Measurements from ENCODE around the gene TKTL1. TPM values are rescaled to one million over a fixed set of nuclear protein-coding genes. Genes with fewer than 3 reads are reported as not detected.

The TKTL1 gene
- total RNA-seq, 2 experiments from 2014 or later = 0.06 to 0.78 TPM

- no peaks in the 10 kb centered on the region for H3K36me3 ChIP-seq (ENCODE audit: insufficient read depth, low read length)
- intact Hi-C loops (cut with micrococcal nuclease; ENCODE audit: unreplicated experiment) = no loop called here
- peak overlapping the region; percentile 31; the same call in 1 of the 2 replicates for H2AFZ ChIP-seq (ENCODE audit: low read length)
- H3K9me3 ChIP-seq (ENCODE audit: low read length) = no peaks in the 10 kb centered on the region
- H3K4me1 ChIP-seq (ENCODE audit: insufficient read depth, low read length, poor library complexity, severe bottlenecking) = peaks cover 5% of the 10 kb centered on the region
- ChIA-PET POLR2A (interaction anchor here (1.1 kb wide), 1 partner anchor 178 kb away, joined by 3 read pairs; no protein-coding TSS in a partner anchor), CTCF (ENCODE audit: unreplicated experiment) (interaction anchor here (1.0 kb wide), 1 partner anchor 10 kb away, joined by 5 read pairs; no protein-coding TSS in a partner anchor)
- H4K20me1 ChIP-seq (ENCODE audit: insufficient read depth, low read length) = no peaks in the 10 kb centered on the region
- H3K79me2 ChIP-seq (ENCODE audit: insufficient read depth, low read depth, low read length) = no peaks in the 10 kb centered on the region
- BruUV-seq (replicated peaks) = no TSS peak
- TF ChIP-seq, protein P1, sequence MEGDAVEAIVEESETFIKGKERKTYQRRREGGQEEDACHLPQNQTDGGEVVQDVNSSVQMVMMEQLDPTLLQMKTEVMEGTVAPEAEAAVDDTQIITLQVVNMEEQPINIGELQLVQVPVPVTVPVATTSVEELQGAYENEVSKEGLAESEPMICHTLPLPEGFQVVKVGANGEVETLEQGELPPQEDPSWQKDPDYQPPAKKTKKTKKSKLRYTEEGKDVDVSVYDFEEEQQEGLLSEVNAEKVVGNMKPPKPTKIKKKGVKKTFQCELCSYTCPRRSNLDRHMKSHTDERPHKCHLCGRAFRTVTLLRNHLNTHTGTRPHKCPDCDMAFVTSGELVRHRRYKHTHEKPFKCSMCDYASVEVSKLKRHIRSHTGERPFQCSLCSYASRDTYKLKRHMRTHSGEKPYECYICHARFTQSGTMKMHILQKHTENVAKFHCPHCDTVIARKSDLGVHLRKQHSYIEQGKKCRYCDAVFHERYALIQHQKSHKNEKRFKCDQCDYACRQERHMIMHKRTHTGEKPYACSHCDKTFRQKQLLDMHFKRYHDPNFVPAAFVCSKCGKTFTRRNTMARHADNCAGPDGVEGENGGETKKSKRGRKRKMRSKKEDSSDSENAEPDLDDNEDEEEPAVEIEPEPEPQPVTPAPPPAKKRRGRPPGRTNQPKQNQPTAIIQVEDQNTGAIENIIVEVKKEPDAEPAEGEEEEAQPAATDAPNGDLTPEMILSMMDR (conservative IDR thresholded peaks at IDR 0.05; ENCODE audit: low read length) = peak; percentile 78
- no peak for TF ChIP-seq EZH2phosphoT487 (IDR thresholded peaks at IDR 0.05; ENCODE audit: borderline replicate concordance, low read depth, low read length)
- no peaks in the 10 kb centered on the region for H3K9me2 ChIP-seq (ENCODE audit: insufficient read depth, low read length)
- H3K27ac ChIP-seq (ENCODE audit: low read depth, low read length, poor library complexity, severe bottlenecking) = no peak overlapping the region
- no peak overlapping the region for H3K4me3 ChIP-seq (ENCODE audit: low read depth, low read length, poor library complexity, severe bottlenecking)
- no peak overlapping the region for H3K4me2 ChIP-seq (ENCODE audit: low read length)
- DNase-seq (ENCODE audit: low spot score) = peak; percentile 61
These were observed 12.7 kb downstream of the TKTL1 start for GRCh38 chrX:154308108-154308946.

GRCh38 chrX:154309041-154309775 lies 13.6 kb downstream of the TKTL1 start:
- H3K4me2 ChIP-seq (ENCODE audit: low read length) = no peak overlapping the region
- no peaks in the 10 kb centered on the region for H3K9me3 ChIP-seq (ENCODE audit: low read length)
- H3K4me1 ChIP-seq (ENCODE audit: insufficient read depth, low read length, poor library complexity, severe bottlenecking) = peaks cover 5% of the 10 kb centered on the region
- H3K27ac ChIP-seq (ENCODE audit: low read depth, low read length, poor library complexity, severe bottlenecking) = no peak overlapping the region
- CTCF ChIA-PET (ENCODE audit: unreplicated experiment) = interaction anchor here (1.0 kb wide), 1 partner anchor 11 kb away, joined by 5 read pairs; no protein-coding TSS in a partner anchor
- no peak overlapping the region for H2AFZ ChIP-seq (ENCODE audit: low read length)
- no peaks in the 10 kb centered on the region for H3K79me2 ChIP-seq (ENCODE audit: insufficient read depth, low read depth, low read length)
- no peaks in the 10 kb centered on the region for H4K20me1 ChIP-seq (ENCODE audit: insufficient read depth, low read length)
- TF ChIP-seq, protein P1 (conservative IDR thresholded peaks at IDR 0.05; ENCODE audit: low read length) = no peak
- no peak for TF ChIP-seq EZH2phosphoT487 (IDR thresholded peaks at IDR 0.05; ENCODE audit: borderline replicate concordance, low read depth, low read length)
- POLR2A ChIA-PET = interaction anchor here (1.1 kb wide), 1 partner anchor 179 kb away, joined by 3 read pairs; no protein-coding TSS in a partner anchor
- no peak overlapping the region for H3K4me3 ChIP-seq (ENCODE audit: low read depth, low read length, poor library complexity, severe bottlenecking)
- DNase-seq (ENCODE audit: low spot score) = no peak
- H3K9me2 ChIP-seq (ENCODE audit: insufficient read depth, low read length) = no peaks in the 10 kb centered on the region
- intact Hi-C loops (cut with micrococcal nuclease; ENCODE audit: unreplicated experiment) = no loop called here
- no TSS peak for BruUV-seq (replicated peaks)
- no peaks in the 10 kb centered on the region for H3K36me3 ChIP-seq (ENCODE audit: insufficient read depth, low read length)
